Measurements from ENCODE around the gene BASP1. TPM values are rescaled to one million over a fixed set of nuclear protein-coding genes. Genes with fewer than 3 reads are reported as not detected.

Gene BASP1, protein sequence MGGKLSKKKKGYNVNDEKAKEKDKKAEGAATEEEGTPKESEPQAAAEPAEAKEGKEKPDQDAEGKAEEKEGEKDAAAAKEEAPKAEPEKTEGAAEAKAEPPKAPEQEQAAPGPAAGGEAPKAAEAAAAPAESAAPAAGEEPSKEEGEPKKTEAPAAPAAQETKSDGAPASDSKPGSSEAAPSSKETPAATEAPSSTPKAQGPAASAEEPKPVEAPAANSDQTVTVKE
- total RNA-seq = 10 to 100 TPM; 19.8 to 78.7 (median 32.9) TPM

- peaks cover 0 to 11% (median 5%) of the 10 kb centered on the region in 4 donors for H3K27me3 ChIP-seq
- H3K36me3 ChIP-seq = no peaks in the 10 kb centered on the region
- peak; percentile 49 to 81 for ATAC-seq (ENCODE audit: low FRiP score in 2 of 2)
- 0 to 8% methylated on average over 11 to 12 of the region's 89 CpGs for WGBS, 2 donors
- TF ChIP-seq EP300 (IDR thresholded peaks at IDR 0.05) = no peak
- TF ChIP-seq POLR2AphosphoS5 (IDR thresholded peaks at IDR 0.05) = peak in 1 of 2 donors; percentile 61
- peak in 2 of 4 donors; percentile 68 to 79 for TF ChIP-seq POLR2A (IDR thresholded peaks at IDR 0.05)
- H3K4me1 ChIP-seq = peaks cover 15 to 34% (median 20%) of the 10 kb centered on the region in 4 donors
- peak; percentile 81 to 94 for DNase-seq
- H3K4me3 ChIP-seq = peak within 1 kb of the TSS; percentile 52 to 64 (median 56)
- peak within 1 kb of the TSS; percentile 67 to 93 (median 81) for H3K27ac ChIP-seq
- no peaks in the 10 kb centered on the region for H3K9me3 ChIP-seq
Observed at GRCh38 chr5:17217493-17218352, at the start of gene BASP1. TSS of gene BASP1 (plus strand) at chr5:17217631. CDS start at chr5:17275217, 57,586 bp downstream.

GRCh38 chr5:17169507-17169906, 47.9 kb upstream of the BASP1 start:
- Histone ChIP-seq H3K9me3 (no peaks in the 10 kb centered on the region), H3K36me3 (no peaks in the 10 kb centered on the region), H3K27me3 (no peaks in the 10 kb centered on the region), H3K27ac (peak overlapping the region; percentile 37 to 81 (median 58)), H3K4me1 (peaks cover 15 to 31% (median 20%) of the 10 kb centered on the region in 4 donors), H3K4me3 (no peak overlapping the region)
- TF ChIP-seq POLR2A (IDR thresholded peaks at IDR 0.05) (no peak), EP300 (IDR thresholded peaks at IDR 0.05) (peak in 2 of 4 donors; percentile 66 to 75), POLR2AphosphoS5 (IDR thresholded peaks at IDR 0.05) (peak in 1 of 2 donors; percentile 69)
- TF ChIP-seq, protein P1, sequence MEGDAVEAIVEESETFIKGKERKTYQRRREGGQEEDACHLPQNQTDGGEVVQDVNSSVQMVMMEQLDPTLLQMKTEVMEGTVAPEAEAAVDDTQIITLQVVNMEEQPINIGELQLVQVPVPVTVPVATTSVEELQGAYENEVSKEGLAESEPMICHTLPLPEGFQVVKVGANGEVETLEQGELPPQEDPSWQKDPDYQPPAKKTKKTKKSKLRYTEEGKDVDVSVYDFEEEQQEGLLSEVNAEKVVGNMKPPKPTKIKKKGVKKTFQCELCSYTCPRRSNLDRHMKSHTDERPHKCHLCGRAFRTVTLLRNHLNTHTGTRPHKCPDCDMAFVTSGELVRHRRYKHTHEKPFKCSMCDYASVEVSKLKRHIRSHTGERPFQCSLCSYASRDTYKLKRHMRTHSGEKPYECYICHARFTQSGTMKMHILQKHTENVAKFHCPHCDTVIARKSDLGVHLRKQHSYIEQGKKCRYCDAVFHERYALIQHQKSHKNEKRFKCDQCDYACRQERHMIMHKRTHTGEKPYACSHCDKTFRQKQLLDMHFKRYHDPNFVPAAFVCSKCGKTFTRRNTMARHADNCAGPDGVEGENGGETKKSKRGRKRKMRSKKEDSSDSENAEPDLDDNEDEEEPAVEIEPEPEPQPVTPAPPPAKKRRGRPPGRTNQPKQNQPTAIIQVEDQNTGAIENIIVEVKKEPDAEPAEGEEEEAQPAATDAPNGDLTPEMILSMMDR (IDR thresholded peaks at IDR 0.05) = no peak
- WGBS, 2 donors = 15 to 18% methylated on average over 2 of the region's 2 CpGs
- ATAC-seq (ENCODE audit: low FRiP score in 2 of 2) (no peak), DNase-seq (no peak)

- Histone ChIP-seq H3K27ac (peak overlapping the region in 1 of 4 donors; percentile 2), H3K4me1 (peaks cover 11 to 33% (median 20%) of the 10 kb centered on the region in 4 donors), H3K4me3 (no peak overlapping the region), H3K9me3 (no peaks in the 10 kb centered on the region), H3K36me3 (no peaks in the 10 kb centered on the region), H3K27me3 (no peaks in the 10 kb centered on the region)
- TF ChIP-seq POLR2AphosphoS5 (IDR thresholded peaks at IDR 0.05) = no peak
- TF ChIP-seq, protein P1 (IDR thresholded peaks at IDR 0.05) = no peak
- TF ChIP-seq POLR2A (IDR thresholded peaks at IDR 0.05) = no peak
- no peak for TF ChIP-seq EP300 (IDR thresholded peaks at IDR 0.05)
- WGBS, 2 donors = 46 to 48% methylated on average over 3 of the region's 3 CpGs
- ATAC-seq (ENCODE audit: low FRiP score in 2 of 2) (no peak), DNase-seq (no peak)
Observed at GRCh38 chr5:17172791-17173190, 44.6 kb upstream of the BASP1 start.

DNA sequence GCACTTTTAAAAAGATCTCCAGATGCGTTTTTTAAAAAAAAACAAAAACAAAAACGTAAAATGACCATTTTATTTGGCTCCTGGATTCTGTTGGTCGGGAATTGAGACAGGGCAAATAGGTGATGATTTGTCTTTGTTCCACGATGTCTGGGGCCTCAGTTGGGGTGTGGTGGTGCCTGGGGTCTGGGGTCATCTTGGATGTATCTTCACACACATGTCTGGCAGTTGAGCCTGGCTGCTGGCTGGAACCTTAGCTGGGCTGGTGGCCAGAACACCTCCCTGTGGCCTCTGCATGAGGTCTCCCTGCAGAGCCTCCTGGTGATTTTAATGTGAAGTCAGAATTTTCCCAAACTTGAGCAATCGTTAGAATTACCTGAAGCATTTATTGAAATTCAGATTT, 42.5 kb upstream of the BASP1 start:
- Histone ChIP-seq H3K9me3 (no peaks in the 10 kb centered on the region), H3K4me1 (peaks cover 2 to 23% (median 8%) of the 10 kb centered on the region in 4 donors), H3K4me3 (no peak overlapping the region), H3K36me3 (no peaks in the 10 kb centered on the region), H3K27me3 (no peaks in the 10 kb centered on the region), H3K27ac (no peak overlapping the region)
- no peak for ATAC-seq (ENCODE audit: low FRiP score in 2 of 2)
- 76 to 80% methylated on average over 5 of the region's 5 CpGs for WGBS, 2 donors
- no peak for DNase-seq
- no peak for TF ChIP-seq EP300 (IDR thresholded peaks at IDR 0.05)
- TF ChIP-seq POLR2AphosphoS5 (IDR thresholded peaks at IDR 0.05) = no peak
- TF ChIP-seq, protein P1 (IDR thresholded peaks at IDR 0.05) = no peak
- no peak for TF ChIP-seq POLR2A (IDR thresholded peaks at IDR 0.05)
